H4 (cell line): Measurements from ENCODE around the gene RAD51B. TPM values are rescaled to one million over a fixed set of nuclear protein-coding genes. Genes with fewer than 3 reads are reported as not detected.
"Not testable (repeated sequence)": the region's sequence is repeated elsewhere in the genome, so short reads cannot be mapped to it uniquely, and the experiment has no call there.

ENCODE experiments used
- DNase-seq: peaks from one replicate; pipeline ENCODE4 v3.0.0-alpha.2; 2015; ENCODE audit warnings: low spot score
- total RNA-seq: library from RNA; depleted of rRNA; stranded (reverse); fragments of >200 nt; shearing (Covaris generic); gene quantifications from 2 replicates; pipeline ENCODE4 v1.2.3, GENCODE V29; 2014

Gene RAD51B
- total RNA-seq, 1 experiment from 2014 or later = 11.2 TPM

DNA sequence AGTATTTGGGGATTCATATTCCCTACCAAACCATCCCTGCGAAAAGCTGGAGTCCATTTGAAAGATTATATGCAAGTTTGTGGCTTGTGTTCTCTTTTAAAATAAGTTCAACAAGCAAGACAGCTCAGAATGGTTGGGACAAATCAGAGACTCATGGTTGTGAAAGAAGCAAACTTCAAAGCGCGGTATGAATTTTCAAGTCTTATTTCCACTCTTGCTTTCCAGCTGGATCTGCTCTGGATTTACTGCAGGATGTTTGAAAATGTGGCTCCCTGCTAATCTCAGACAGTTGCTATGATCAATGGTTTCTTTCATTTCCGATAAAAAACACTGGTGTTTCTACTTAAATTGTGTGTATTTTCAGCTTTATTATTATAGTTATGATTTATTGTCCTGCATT is 477.5 kb downstream of the RAD51B start:
- DNase-seq = no peak

DNA sequence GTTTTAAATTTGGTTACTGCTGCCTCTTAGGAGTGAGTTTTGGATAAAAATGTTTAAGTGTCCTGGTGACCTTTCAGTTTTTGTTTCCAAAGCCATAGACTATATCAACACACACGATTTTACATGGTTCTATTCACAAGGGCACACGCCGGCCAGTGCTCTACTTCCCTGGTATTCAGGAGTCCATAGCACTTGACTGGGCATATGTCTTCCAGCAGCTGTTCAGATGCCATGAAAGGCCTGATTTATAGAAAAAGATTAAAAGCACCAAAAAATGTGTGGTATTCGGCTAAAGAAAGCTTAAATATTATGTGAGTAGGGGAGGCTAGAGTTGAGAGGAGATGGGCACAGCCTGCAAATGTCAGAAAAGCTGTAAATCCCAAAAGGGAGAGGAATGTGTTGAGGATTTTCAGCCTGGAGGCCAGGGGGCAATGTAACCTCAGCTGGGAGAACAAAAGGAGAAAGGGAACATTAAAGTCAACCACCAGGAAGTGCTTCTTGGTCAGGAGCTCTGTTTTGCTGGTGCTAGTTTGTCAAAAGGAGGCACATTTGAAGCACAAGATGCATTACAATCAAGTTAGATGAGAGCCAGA is 478.4 kb downstream of the RAD51B start:
- no peak for DNase-seq

DNA sequence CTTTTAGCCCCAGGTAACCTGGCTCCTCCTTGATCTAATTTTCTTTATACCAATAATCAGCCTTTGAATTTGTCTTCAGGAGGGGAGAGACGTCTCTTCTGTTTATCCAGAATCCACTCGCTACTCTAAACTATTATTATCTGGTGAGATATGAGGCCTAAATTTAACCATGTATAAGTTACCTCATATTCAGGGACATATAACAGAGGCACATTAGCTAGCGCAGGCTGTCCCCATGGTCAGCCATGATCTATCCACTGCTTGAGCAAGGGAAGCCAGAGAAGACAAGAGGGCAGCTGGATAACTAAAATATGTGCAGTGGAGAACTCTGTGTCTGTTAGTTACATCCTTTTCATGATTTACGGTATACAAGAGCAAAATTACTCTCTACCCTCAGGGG is 481.0 kb downstream of the RAD51B start:
- DNase-seq = no peak

DNA sequence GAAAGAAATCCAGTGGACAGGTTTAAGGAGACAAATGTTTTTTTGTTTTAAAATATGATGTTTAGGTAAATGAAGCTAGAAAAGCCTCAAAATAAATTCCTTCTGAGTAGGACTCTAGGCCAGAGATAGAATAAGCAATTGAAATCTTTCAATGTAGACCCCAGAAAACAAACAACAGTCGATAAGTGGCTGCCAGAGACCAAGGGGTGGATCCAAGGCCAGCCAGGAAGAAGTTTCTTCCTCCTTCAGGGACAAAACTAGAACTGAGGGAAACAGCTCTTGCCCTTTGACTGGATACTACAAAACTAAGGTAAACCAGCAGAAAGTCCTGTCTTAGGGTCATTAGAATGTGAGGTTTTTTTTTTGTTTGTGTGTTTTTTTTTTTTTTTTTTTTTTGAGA is 481.6 kb downstream of the RAD51B start:
- DNase-seq = no peak

DNA sequence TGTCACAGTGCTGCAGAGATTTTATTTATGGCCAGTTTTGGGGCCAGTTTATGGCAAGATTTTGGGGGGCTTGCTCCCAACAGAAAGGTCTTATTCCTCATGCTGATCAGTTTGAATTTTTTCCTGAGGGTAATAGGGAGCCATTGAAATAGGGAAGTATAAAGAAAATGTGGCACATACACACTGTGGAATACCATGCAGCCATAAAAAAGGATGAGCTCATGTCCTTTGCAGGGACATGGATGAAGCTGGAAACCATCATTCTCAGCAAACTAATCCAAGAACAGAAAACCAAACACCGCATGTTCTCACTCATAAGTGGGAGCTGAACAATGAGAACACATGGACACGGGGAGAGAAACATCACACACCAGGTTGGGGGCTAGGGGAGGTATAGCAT is 483.4 kb downstream of the RAD51B start:
- not testable (repeated sequence) for DNase-seq

DNA sequence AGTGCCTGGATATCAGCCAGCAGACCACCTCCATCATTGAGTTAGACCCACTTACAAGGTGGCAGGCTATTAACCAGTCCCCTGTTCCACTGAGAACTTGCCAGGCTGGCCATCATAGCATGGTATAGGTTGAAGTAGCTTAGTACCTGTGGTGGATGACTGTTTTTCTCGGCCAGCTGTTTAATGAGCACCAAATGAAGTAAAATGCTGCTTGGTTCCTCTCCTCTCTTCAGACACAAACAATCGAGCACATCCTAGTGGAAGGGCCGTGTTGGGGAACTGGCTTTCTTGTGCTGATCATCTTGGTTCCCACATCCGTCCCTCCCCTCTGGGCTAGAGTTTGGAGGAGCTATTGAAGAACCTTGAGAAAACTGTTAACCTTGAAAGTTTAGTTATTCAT is 486.2 kb downstream of the RAD51B start:
- DNase-seq = no peak

DNA sequence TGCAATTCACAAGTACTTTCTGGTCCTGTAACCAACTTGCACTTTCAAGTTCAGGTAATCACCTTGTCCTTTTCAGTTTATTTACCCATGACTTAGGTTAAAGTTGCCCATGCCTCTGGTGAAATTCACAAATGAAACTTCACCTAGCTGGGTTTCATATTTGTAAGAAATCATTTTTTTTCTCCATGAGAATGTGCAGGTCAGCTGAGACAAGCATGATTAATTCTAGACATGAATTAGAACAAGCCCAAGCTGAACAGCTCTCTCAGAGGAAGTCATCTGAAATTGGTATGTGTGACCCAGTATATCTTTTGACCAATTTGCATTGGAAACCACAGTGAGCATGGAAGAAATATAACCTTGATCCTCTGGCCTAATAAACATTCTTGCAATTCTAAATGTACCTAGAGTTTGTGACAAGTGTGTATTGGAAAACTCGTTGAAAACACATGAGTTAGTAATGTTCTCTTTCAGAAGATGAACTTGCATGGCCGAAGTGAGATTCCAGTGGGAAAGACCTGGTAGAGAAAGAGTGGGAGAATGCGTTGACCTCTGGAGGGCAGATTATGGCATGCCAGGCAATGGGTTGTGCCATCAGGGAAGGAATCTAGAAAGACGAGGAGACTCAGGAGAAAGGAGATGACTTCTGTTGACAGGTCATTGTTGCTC is 486.8 kb downstream of the RAD51B start:
- DNase-seq = no peak

DNA sequence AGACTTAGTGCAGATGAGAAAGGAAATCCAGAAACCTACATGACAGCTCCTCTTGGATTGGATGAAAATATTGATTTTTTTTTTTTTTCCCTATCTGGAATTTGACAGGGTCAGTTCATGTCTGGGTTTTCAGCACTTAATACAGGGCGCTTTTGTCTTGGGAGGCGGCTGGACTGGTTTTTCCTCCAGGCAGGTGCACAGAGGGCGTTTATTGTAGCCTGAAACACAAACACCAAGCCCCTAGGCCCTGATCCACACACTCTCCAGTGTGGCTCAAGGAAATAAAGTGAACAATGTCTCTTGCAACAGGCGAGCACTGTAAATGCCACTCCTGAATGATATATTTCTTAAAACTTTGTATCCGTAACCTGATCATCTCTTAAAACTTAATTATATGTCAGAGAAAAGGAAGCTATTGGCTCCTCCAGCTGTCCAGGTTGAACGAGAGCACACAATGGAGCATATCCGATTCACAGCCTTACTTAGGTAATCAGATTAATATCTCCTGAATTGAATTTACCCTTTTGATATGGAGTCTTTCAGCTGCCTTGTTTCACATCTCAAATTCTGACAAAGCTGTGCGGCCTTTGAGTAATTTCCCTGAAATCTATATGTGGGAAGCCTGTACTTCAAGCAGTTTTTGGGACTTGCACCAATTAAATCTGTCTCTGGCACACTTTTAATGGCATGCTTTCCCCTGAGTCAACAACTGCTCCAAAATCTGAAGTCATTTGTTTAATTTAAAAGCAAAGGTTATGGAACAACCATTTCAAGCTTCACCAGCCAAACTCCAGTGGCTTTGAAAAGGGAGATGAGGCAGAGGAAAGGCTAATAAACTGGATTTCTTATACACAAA is 487.6 kb downstream of the RAD51B start:
- peak; percentile 41 for DNase-seq

DNA sequence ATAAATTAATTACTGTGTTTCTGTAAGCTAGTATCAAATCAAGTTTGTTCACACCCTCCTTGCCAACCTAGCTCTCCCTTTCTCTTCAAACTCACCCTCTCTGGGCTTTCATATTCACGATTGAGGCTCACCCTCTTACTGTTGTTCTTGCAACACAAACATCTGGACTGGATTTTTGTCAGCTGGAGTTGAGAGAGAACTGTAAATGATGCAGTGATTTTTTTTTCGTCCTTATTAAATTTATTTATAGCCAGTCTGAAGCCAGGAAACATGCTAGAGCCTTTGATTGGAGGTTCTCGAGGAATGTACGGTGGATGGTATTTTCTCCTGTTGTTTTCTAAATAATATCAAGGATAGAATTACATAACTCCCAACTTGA is 488.2 kb downstream of the RAD51B start:
- peak; percentile 29 for DNase-seq

DNA sequence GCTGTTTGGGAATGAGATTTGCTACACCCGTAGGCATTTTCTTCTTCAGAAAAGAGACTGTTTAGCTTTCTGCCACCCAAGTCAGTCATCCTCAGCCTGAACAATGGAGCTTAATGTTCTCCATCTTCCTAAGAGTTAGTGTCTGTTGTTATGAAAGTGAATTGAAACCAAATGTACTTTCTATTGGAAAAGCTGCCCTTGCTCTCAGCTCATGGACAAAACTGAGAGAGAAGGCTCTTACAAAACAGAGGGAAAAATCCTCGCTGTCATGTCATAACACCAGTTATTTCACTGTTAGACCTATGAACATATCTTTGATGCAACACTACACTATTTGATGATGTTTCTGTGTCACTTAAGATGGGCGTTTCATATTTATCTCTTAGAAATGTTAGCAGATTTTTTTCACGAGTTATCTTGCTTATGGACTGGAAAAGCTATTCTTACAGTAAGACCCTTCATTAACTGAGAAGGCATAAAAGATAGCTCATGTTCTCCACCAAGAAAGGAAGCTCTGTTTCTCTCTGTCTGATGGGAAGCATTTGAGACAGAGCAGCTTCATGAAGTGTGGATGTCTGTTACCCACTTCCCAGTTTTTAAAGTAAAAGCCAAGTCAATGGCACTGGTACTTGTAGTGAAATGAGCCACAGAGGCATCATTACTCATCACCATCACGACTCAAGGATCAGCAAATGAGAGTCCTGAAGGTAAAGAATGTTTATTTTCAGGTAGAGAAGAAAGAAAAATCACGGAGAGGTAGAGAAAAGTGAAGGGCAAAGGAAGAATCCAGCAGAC is 489.3 kb downstream of the RAD51B start:
- DNase-seq = no peak

DNA sequence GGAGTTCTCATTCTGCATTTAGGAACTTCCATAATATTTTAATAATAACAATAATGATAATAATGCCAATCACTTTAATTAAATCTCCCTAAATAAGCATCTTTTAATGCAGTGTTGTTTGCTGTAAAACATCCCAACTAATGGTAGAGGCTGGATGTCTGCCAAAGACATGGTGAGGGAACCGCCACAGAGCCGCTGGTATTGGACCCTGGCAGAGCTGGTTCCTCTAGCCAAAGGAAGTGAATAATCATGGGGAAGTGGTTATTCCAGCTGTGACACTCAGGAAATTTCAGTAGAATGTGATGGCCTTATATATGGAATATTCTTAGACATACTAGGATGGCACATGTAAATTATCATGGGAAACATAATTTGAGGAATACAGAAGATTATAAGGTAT is 490.0 kb downstream of the RAD51B start:
- DNase-seq = peak; percentile 20

DNA sequence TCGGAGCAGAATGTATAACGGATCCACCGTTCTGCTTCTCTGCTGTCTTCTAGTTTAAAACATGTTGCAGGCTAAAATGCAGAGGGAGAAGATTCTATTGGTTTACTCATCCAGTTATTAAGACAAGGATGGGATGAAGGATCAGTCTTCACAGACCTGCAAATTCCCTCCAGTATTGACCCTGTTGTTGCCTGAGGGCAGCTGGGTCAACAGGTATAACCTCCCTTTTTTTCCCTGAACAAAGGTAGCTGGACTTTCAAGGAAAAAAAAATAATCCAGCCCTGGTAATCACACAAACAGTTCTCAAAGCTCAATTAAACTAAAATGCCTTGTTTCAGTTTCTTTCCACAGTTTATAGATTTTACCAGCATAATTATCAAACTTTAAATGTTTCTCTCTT is 492.7 kb downstream of the RAD51B start:
- DNase-seq = no peak

DNA sequence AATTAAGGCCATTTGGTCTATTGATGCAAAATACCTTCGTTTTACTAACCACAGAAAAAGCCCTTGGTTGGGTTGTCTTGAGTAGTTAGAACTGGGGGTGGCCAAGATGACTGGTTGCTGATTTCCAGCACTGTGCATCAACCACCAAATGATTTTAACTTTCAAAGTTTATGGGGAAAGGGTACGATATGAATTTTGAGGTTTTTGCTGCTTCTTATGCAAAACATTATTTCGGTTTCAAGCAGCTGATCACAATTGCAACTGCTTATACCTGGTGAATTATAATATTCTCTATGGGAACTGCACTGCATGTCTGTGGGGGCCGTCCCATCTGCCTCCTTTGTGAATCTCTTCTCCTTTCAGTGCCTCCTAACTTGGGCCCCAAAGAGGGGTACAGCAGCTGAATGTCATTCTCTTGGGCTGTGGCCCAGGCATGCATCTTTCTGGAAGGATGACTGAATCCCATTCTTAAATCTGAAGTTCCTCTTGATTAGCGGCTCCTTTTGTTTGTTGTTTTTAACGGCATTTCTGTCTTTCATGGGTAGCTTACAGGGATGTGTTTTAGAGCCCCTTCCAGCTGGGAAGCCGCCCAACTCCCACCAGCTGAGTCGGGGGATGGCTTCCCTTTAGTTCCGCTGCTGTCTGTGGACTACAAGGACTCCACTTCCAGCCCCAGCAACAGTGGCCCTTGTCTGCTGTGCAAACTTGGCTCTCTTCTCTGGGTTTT is 493.5 kb downstream of the RAD51B start:
- no peak for DNase-seq

DNA sequence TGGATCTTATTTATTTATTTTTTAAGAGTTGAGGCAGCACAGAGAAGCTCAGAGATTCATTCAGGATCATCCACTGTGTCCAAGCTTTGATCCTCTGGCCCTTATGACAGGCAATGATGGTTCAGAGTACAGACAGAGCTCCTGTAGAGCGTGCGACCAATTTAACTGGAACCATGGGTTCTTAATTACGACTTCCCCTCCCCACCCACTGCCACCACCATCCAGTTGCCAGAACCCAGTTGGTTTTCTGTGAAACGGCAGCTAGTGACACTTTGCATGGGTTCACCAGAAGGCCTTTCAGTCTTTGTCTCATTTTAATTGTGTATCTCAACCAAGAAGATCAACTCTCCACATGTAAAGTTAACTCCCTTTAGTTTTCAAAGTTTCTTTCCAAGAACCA is 495.1 kb downstream of the RAD51B start:
- DNase-seq = no peak

DNA sequence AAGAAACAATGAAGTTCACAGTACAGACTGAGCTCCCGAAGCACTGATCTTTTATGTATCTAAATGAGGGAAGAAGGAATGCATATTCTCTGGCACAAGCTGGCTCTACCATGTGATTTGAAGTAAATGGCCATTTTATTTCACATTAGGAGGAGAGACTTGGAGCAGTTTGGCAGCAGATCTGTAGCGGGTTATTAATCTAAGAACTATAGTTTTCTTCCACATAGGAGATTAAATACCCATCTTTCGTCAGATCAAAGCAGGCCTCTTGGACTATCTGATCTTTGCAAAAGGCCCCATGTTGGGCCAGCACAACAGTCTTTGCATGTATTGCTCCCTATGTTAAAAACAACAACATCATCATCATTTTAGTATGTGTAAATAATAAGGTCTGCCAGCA is 495.5 kb downstream of the RAD51B start:
- no peak for DNase-seq

DNA sequence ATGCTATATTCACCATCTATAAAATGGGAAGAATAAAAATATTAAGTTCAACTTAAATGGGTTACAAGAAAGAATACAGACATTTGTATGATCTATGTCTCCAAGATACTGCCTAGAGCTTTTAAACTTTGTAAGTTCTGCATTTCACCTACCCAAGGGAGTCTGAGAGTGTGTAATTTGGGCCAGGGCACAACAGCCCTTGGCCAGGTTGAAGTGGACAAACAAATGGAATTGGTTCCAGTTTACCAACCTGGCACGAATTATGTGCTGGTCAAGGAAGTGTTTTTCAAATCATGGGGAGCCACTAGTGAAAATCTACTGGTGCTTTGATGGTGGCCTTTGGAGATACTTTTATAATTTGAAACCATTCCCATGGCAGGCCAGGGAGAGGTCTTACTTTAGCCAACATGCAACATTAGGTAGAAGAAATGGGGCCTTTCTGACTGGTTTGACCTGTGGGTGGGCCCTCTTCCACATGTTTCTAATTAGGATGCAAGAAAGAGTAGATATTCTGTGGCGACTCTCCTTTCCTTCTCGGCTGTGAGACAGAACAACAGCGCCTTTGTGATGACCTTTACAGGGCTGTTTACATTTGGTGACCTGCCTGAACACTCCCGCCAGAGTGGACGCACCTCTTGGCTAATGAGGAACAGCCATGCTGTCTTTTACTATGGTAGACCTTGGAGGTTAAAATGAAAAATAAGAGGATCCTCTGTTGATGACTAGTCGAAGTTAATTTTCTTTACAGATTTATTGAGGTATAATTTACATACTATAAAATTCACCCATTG is 496.7 kb downstream of the RAD51B start:
- no peak for DNase-seq

DNA sequence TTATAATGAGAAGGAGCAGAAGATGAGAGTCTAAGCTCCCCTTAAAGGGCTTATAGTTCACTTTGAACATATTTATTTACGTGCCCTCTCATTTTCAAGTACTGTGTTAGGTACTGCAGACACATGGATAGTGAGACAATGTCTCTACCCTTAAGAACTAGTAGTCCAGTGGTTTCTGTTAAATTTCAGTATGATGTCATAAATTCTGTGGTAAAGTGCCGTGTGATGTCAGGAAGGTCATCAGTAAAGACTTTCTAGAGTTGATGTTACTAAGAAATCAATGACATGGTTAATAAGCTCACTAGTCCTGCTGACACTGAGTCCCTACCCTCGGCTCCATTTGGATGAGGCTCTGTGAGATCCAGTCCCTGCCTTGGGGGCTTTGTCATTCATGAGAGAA is 497.7 kb downstream of the RAD51B start:
- no peak for DNase-seq

DNA sequence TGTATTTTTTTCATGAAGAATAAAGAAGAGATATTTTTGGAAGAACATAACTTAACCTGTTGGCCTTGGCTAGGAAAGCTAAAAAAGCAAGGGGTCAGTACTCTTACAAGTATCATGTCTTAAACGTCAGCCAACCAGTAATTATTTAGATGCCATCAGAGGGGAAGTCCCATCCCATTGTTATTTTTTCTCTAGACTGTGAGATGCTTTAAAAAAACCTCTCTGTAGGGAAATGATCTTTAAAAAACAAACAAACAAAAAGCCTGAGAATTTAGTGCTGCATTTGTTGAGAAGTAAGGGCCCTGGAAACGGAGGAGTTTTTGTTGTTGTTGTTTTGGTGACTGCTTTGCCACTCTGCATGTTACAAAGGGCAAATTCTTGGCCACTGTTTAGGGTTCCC is 499.2 kb downstream of the RAD51B start:
- no peak for DNase-seq

DNA sequence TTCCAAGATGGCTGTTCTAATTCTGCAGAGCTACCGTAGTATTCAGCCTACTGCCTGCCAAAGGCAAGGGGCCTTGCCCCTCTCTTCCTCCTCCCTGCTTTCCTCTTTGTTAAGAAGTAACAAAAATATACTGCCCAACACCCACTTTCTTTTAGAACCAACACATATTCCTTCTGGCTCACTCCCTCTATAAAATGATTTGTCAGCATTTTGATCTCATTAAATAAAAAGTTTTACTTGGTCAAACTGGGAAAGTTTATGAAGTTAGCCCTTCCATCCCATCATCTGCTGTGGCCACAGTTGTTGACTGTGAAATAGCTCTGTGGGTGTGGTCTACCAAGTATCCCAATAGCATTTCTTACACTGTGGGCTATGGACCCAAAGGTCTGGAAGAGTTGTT is 500.9 kb downstream of the RAD51B start:
- DNase-seq = no peak

DNA sequence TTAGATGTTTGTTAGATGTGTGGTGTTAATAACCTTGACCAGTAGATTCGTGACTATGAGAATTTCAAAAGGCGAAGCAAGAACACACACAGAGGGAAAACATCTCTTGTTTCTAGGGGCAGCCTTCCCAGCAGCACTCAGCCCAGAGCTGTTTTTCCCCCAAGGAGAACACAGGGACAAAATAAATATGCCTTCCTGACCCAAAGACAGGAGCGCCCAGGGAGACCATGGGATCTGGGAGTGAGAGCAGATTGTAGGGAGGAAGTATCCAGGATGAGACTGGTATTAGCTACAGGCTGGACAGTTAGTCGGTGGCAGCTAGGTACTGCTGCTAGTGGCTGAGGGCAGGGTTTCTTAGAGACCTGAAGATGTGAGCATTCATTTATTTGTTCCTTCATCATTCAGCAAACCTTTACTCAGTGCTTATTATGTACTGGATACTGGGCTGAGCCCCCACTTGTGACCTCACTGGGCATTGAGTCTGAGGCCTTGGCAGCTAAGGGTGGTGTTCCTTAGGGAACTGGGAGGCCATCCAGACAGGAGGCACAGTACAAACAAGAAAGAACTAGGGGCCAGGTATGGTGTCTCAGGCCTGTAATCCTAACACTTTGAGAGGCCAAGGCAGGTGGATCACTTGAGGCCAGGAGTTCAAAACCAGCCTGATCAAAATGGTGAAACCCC is 503.5 kb downstream of the RAD51B start:
- DNase-seq = no peak
